AG10803 (cell line): ENCODE data around the gene HESX1.

Experiments used
- DNase-seq: peaks from one replicate; pipeline ENCODE4 v3.0.0; 2010; ENCODE audit warnings: low read depth
- H3K4me3 ChIP-seq: 2 replicates; pipeline ENCODE4 v1.5.1; 2011; ENCODE audit warnings: mild to moderate bottlenecking, low read length, control low read depth
- CTCF ChIP-seq: conservative IDR thresholded peaks from 2 replicates; pipeline ENCODE4 v1.5.1; 2011; ENCODE audit warnings: mild to moderate bottlenecking, low read length, control low read depth, inconsistent platforms

Gene HESX1

DNA sequence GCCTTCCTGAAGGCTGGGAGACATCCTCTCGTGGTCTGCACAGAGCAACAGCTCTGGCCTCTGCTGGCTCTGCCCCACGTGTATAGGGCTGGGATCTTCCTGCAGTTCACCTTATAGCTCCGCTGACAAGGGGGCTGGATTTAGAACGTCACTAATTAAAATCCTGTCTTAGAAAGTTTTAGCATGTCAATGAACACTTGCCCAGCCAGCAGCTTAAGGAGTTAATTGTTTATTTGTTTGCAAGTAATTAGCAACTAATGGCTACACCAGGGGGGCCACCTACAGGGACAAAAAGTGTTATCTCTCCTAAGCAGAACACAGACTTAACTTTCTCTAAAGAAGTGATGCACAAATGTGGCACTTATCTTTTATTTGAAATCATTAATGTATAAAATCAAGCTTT lies at the start of gene HESX1:
Gene HESX1 (minus strand): TSS at position 84 of the 403 bp plus-strand sequence. CDS start 60 bp downstream, at position 24.
- H3K4me3 ChIP-seq, result no peak within 1 kb of the TSS
- TF ChIP-seq CTCF, result no peak
- DNase-seq, result no peak

DNA sequence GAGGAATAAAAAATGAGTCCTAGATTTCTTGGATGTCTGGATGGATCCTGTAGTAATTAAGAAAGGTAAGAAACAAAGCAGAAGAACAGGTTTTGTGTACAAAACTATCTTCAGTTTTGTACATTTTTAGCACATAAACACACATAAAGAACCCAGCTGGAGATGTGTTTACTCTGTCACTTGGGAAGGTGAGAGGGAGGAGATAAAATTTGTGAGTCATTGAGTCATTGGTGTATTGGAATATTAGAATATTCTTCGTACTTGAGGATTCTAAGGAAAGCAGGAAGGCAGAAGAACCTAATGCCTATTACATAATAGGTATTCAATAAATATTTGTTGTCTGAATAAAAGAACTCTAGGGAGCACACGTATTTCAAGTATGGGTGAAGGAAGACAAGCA lies 45.2 kb upstream of the HESX1 start:
- no peak for DNase-seq
- H3K4me3 ChIP-seq, result no peak overlapping the region
- no peak for TF ChIP-seq CTCF

GRCh38 chr3:57234613-57235575 lies 35.1 kb upstream of the HESX1 start:
- no peak overlapping the region for H3K4me3 ChIP-seq

GRCh38 chr3:57233799-57234198 lies 34.0 kb upstream of the HESX1 start:
- no peak for TF ChIP-seq CTCF
- H3K4me3 ChIP-seq, result no peak overlapping the region
- no peak for DNase-seq

More at GRCh38 chr3:57234613-57235575, 35.1 kb upstream of the HESX1 start:
- no peak for TF ChIP-seq CTCF
- no peak for DNase-seq

- no peak overlapping the region for H3K4me3 ChIP-seq
- no peak for DNase-seq
- TF ChIP-seq CTCF, result no peak
Observed at GRCh38 chr3:57230006-57230405, 30.2 kb upstream of the HESX1 start.

GRCh38 chr3:57227930-57228751 lies 28.4 kb upstream of the HESX1 start:
- peak overlapping the region; percentile 81 for H3K4me3 ChIP-seq

More at GRCh38 chr3:57227930-57228751, 28.4 kb upstream of the HESX1 start:
- DNase-seq, result peak; percentile 36
- no peak for TF ChIP-seq CTCF
